ENCODE data around the gene PTN. TPM values are rescaled to one million over a fixed set of nuclear protein-coding genes. Genes with fewer than 3 reads are reported as not detected.
A peak's percentile ranks its signal among the peaks of the same experiment; 100 is the strongest.

PTN gene
- total RNA-seq, 2 experiments from 2014 or later, result not detected

- CTCF ChIA-PET (ENCODE audit: unreplicated experiment), result no interaction called here
- DNase-seq (ENCODE audit: low spot score), result peak; percentile 31
- Histone ChIP-seq H3K4me2 (ENCODE audit: low read length) (no peak overlapping the region), H3K79me2 (ENCODE audit: insufficient read depth, low read depth, low read length) (no peaks in the 10 kb centered on the region), H3K27ac (ENCODE audit: low read depth, low read length, poor library complexity, severe bottlenecking) (no peak overlapping the region), H3K9me2 (ENCODE audit: insufficient read depth, low read length) (no peaks in the 10 kb centered on the region), H4K20me1 (ENCODE audit: insufficient read depth, low read length) (no peaks in the 10 kb centered on the region), H3K36me3 (ENCODE audit: insufficient read depth, low read length) (no peaks in the 10 kb centered on the region), H2AFZ (ENCODE audit: low read length) (no peak overlapping the region), H3K4me3 (ENCODE audit: low read depth, low read length, poor library complexity, severe bottlenecking) (no peak overlapping the region), H3K4me1 (ENCODE audit: insufficient read depth, low read length, poor library complexity, severe bottlenecking) (no peaks in the 10 kb centered on the region), H3K9me3 (ENCODE audit: low read length) (peaks cover 16% of the 10 kb centered on the region; the same call in 1 of the 2 replicates)
- TF ChIP-seq EZH2phosphoT487 (IDR thresholded peaks at IDR 0.05; ENCODE audit: borderline replicate concordance, low read depth, low read length) (no peak), CTCF (conservative IDR thresholded peaks at IDR 0.05; ENCODE audit: low read length) (no peak)
- POLR2A ChIA-PET, result no interaction called here
- BruUV-seq (replicated peaks), result no TSS peak
- intact Hi-C loops (cut with micrococcal nuclease; ENCODE audit: unreplicated experiment), result no loop called here
Observed at GRCh38 chr7:137360087-137360679, 16.6 kb upstream of the PTN start.

DNA sequence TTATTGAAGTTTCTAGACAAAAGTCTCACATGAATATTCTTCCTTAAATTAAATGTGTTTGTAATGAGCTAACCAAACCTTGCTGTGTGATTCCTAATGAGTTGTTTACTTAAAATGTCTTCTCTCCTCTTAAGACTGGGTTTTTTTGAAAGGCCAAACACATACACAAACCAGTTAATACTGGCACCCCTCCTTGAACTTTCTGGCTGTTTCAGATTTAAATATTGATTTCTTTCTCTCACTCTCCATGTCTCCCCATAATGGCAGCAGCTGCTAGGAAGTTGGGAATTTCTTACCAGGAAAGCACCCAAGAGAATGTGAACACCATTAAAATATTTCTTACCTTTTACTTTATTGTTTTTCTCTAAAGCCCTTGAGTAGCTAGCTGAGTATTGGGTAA lies 11.4 kb upstream of the PTN start:
- CTCF ChIA-PET (ENCODE audit: unreplicated experiment), result no interaction called here

More for the DNA sequence above, 11.4 kb upstream of the PTN start:
- Histone ChIP-seq H3K4me3 (ENCODE audit: low read depth, low read length, poor library complexity, severe bottlenecking) (no peak overlapping the region), H3K36me3 (ENCODE audit: insufficient read depth, low read length) (no peaks in the 10 kb centered on the region), H3K9me2 (ENCODE audit: insufficient read depth, low read length) (no peaks in the 10 kb centered on the region), H3K27ac (ENCODE audit: low read depth, low read length, poor library complexity, severe bottlenecking) (no peak overlapping the region), H3K4me1 (ENCODE audit: insufficient read depth, low read length, poor library complexity, severe bottlenecking) (no peaks in the 10 kb centered on the region), H4K20me1 (ENCODE audit: insufficient read depth, low read length) (no peaks in the 10 kb centered on the region), H3K9me3 (ENCODE audit: low read length) (peaks cover 10% of the 10 kb centered on the region; the same call in 1 of the 2 replicates), H2AFZ (ENCODE audit: low read length) (no peak overlapping the region), H3K4me2 (ENCODE audit: low read length) (no peak overlapping the region), H3K79me2 (ENCODE audit: insufficient read depth, low read depth, low read length) (no peaks in the 10 kb centered on the region)
- intact Hi-C loops (cut with micrococcal nuclease; ENCODE audit: unreplicated experiment), result no loop called here
- no TSS peak for BruUV-seq (replicated peaks)
- TF ChIP-seq CTCF (conservative IDR thresholded peaks at IDR 0.05; ENCODE audit: low read length), result no peak
- no peak for TF ChIP-seq EZH2phosphoT487 (IDR thresholded peaks at IDR 0.05; ENCODE audit: borderline replicate concordance, low read depth, low read length)
- no peak for DNase-seq (ENCODE audit: low spot score)
- POLR2A ChIA-PET, result interaction anchor here (0.8 kb wide), 1 partner anchor 14 kb away, joined by 3 read pairs; no protein-coding TSS in a partner anchor

Measured in OCI-LY7 (cell line).